Naive thymus-derived CD4-positive, alpha-beta T cell (primary cell): ENCODE measurements around the gene FAM185A. TPM values are rescaled to one million over a fixed set of nuclear protein-coding genes. Genes with fewer than 3 reads are reported as not detected.

Experiments used
- ATAC-seq: fragments of 150-1000 bp; cut with Tn5 transposase; 2 replicates; pipeline ENCODE4 v1.10.0; 2021; ENCODE audit warnings: mild to moderate bottlenecking, moderate library complexity
- CTCF ChIA-PET: fragments of 350-600 bp; sonication (Branson Sonifier 250); formaldehyde crosslinking; loops from one replicate; lab custom pipeline; 2021; ENCODE audit warnings: antibody characterized with exemption; lab: Charles Lee
- POLR2A ChIA-PET: fragments of 350-600 bp; sonication (Branson Sonifier 250); formaldehyde crosslinking; loops from one replicate; lab custom pipeline; 2021; ENCODE audit warnings: antibody characterized with exemption, inconsistent platforms; lab: Charles Lee
- DNase-seq, 9 donors: peaks; one replicate each; pipeline versions ENCODE4 v3.0.0 to v3.0.0-alpha.2; 2020 to 2022; ENCODE audit warnings: mixed read lengths in 1 of 9
- H3K27ac ChIP-seq: one replicate; pipeline ENCODE4 v1.7.0; 2013; ENCODE audit warnings: mild to moderate bottlenecking, low read depth, low read length, moderate library complexity
- H3K27me3 ChIP-seq, 2 donors: one replicate each; pipeline ENCODE4 v1.7.0; 2013; ENCODE audit warnings: low read length in 2 of 2, mild to moderate bottlenecking in 2 of 2, moderate library complexity in 2 of 2; ENCODE audit not compliant: control insufficient read depth in 2 of 2, insufficient read depth in 2 of 2
- H3K36me3 ChIP-seq, 3 experiments: 1 replicate in 2 of 3; 2 replicates in 1 of 3; pipeline ENCODE4 v1.7.0; 2013; ENCODE audit warnings: low read length in 3 of 3, mild to moderate bottlenecking in 3 of 3, moderate library complexity in 1 of 3; ENCODE audit not compliant: insufficient read depth in 3 of 3, control insufficient read depth in 2 of 3
- H3K4me1 ChIP-seq, 2 donors: one replicate each; pipeline ENCODE4 v1.7.0; 2013; ENCODE audit warnings: low read length in 2 of 2, mild to moderate bottlenecking in 2 of 2, moderate library complexity in 1 of 2; ENCODE audit not compliant: control insufficient read depth in 2 of 2, insufficient read depth in 2 of 2
- H3K4me3 ChIP-seq: 2 replicates; pipeline ENCODE4 v1.7.0; 2013; ENCODE audit warnings: mild to moderate bottlenecking, low read length
- H3K9me3 ChIP-seq, 3 experiments: 1 replicate in 2 of 3; 2 replicates in 1 of 3; pipeline ENCODE4 v1.7.0; 2013; ENCODE audit warnings: low read length in 3 of 3; ENCODE audit not compliant: control insufficient read depth in 2 of 3
- H3K27ac Mint-ChIP-seq, 9 donors: one replicate each; pipeline ENCODE4 v1.8.0; 2020 to 2022; ENCODE audit warnings: mixed read lengths in 9 of 9, mild to moderate bottlenecking in 8 of 9, moderate library complexity in 5 of 9, inconsistent platforms in 2 of 9
- H3K27me3 Mint-ChIP-seq, 5 donors: one replicate each; pipeline ENCODE4 v1.8.0; 2021 to 2022; ENCODE audit warnings: mixed read lengths in 5 of 5, mild to moderate bottlenecking in 1 of 5
- H3K36me3 Mint-ChIP-seq, 5 donors: one replicate each; pipeline ENCODE4 v1.8.0; 2020 to 2022; ENCODE audit warnings: mixed read lengths in 5 of 5, mild to moderate bottlenecking in 3 of 5, inconsistent platforms in 1 of 5
- H3K4me1 Mint-ChIP-seq, 7 donors: one replicate each; pipeline ENCODE4 v1.8.0; 2020 to 2022; ENCODE audit warnings: mixed read lengths in 7 of 7, mild to moderate bottlenecking in 3 of 7, inconsistent platforms in 1 of 7
- H3K4me3 Mint-ChIP-seq, 10 donors: one replicate each; pipeline ENCODE4 v1.8.0; 2020 to 2022; ENCODE audit warnings: mild to moderate bottlenecking in 10 of 10, mixed read lengths in 10 of 10, moderate library complexity in 6 of 10, inconsistent platforms in 2 of 10
- H3K9me3 Mint-ChIP-seq, 11 donors: one replicate each; pipeline ENCODE4 v1.8.0; 2020 to 2022; ENCODE audit warnings: mixed read lengths in 11 of 11, mild to moderate bottlenecking in 4 of 11, inconsistent platforms in 1 of 11, moderate library complexity in 1 of 11
- intact Hi-C, 2 donors: fragments of 100-400 bp; cut with micrococcal nuclease; formaldehyde crosslinking; loops; one replicate each; pipeline ENCODE4 v1.15.1; 2023
- polyA plus RNA-seq, 2 donors: library from polyadenylated mRNA; unstranded; fragments of 300-500 nt; fragmentation: Illumina TruSeq; gene quantifications; one replicate each; pipeline ENCODE4 v1.2.3, GENCODE V29; 2021
- total RNA-seq, 6 experiments: library from RNA in 5 of 6; stranded (reverse) in 5 of 6; gene quantifications; 1 replicate in 5 of 6; 2 replicates in 1 of 6; pipeline ENCODE4 v1.2.3 and lab custom pipeline; 2021 to 2026

The FAM185A gene
- total and polyA plus RNA-seq, 7 experiments from 2014 or later, result 6.2 to 12.8 (median 8.0) TPM

- H3K9me3 ChIP-seq, result no peaks in the 10 kb centered on the region
- no peak overlapping the region for H3K27ac ChIP-seq
- H3K36me3 ChIP-seq, result peaks cover 0 to 16% (median 0%) of the 10 kb centered on the region in 3 experiments
- no peaks in the 10 kb centered on the region for H3K4me1 ChIP-seq
- no peaks in the 10 kb centered on the region for H3K27me3 ChIP-seq
- CTCF ChIA-PET, result no interaction called here
- peaks cover 4 to 59% (median 40%) of the 10 kb centered on the region in 5 donors for H3K36me3 Mint-ChIP-seq
- intact Hi-C loops, result no loop called here
- no peaks in the 10 kb centered on the region for H3K9me3 Mint-ChIP-seq
- H3K27ac Mint-ChIP-seq, result no peak overlapping the region
- H3K27me3 Mint-ChIP-seq, result no peaks in the 10 kb centered on the region
- POLR2A ChIA-PET, result no interaction called here
- no peak overlapping the region for H3K4me3 Mint-ChIP-seq
- ATAC-seq (no peak), DNase-seq (no peak)
- no peak overlapping the region for H3K4me3 ChIP-seq
- peaks cover 0 to 3% (median 0%) of the 10 kb centered on the region in 7 donors for H3K4me1 Mint-ChIP-seq
Measured at GRCh38 chr7:102829075-102829474, 80.3 kb downstream of the FAM185A start.

GRCh38 chr7:102830197-102830596 lies 81.4 kb downstream of the FAM185A start:
- Histone ChIP-seq H3K27me3 (no peaks in the 10 kb centered on the region), H3K4me1 (no peaks in the 10 kb centered on the region), H3K9me3 (no peaks in the 10 kb centered on the region), H3K36me3 (peaks cover 0 to 16% (median 0%) of the 10 kb centered on the region in 3 experiments), H3K27ac (no peak overlapping the region), H3K4me3 (no peak overlapping the region)
- Mint-ChIP-seq H3K27me3 (no peaks in the 10 kb centered on the region), H3K9me3 (no peaks in the 10 kb centered on the region), H3K4me3 (no peak overlapping the region), H3K4me1 (peaks cover 0 to 5% (median 0%) of the 10 kb centered on the region in 7 donors), H3K27ac (no peak overlapping the region), H3K36me3 (peaks cover 4 to 59% (median 36%) of the 10 kb centered on the region in 5 donors)
- ATAC-seq (no peak), DNase-seq (no peak)
- ChIA-PET CTCF (no interaction called here), POLR2A (no interaction called here)
- intact Hi-C loops, result no loop called here

GRCh38 chr7:102832674-102833073 lies 83.9 kb downstream of the FAM185A start:
- intact Hi-C loops, result no loop called here
- no peak overlapping the region for H3K4me3 ChIP-seq
- H3K9me3 ChIP-seq, result no peaks in the 10 kb centered on the region
- DNase-seq (no peak), ATAC-seq (no peak)
- no peak overlapping the region for H3K27ac Mint-ChIP-seq
- peaks cover 0 to 11% (median 0%) of the 10 kb centered on the region in 3 experiments for H3K36me3 ChIP-seq
- H3K9me3 Mint-ChIP-seq, result no peaks in the 10 kb centered on the region
- ChIA-PET POLR2A (no interaction called here), CTCF (no interaction called here)
- H3K27ac ChIP-seq, result no peak overlapping the region
- H3K27me3 ChIP-seq, result no peaks in the 10 kb centered on the region
- no peaks in the 10 kb centered on the region for H3K27me3 Mint-ChIP-seq
- peaks cover 0 to 7% (median 0%) of the 10 kb centered on the region in 7 donors for H3K4me1 Mint-ChIP-seq
- H3K4me1 ChIP-seq, result no peaks in the 10 kb centered on the region
- H3K36me3 Mint-ChIP-seq, result peaks cover 5 to 55% (median 42%) of the 10 kb centered on the region in 5 donors
- no peak overlapping the region for H3K4me3 Mint-ChIP-seq

- H3K9me3 ChIP-seq, result no peaks in the 10 kb centered on the region
- DNase-seq, result no peak
- no peak overlapping the region for H3K27ac Mint-ChIP-seq
- peaks cover 0 to 7% (median 0%) of the 10 kb centered on the region in 7 donors for H3K4me1 Mint-ChIP-seq
- CTCF ChIA-PET, result no interaction called here
- no peak overlapping the region for H3K27ac ChIP-seq
- no peak for ATAC-seq
- POLR2A ChIA-PET, result no interaction called here
- H3K27me3 Mint-ChIP-seq, result no peaks in the 10 kb centered on the region
- peaks cover 0 to 11% (median 0%) of the 10 kb centered on the region in 3 experiments for H3K36me3 ChIP-seq
- H3K9me3 Mint-ChIP-seq, result no peaks in the 10 kb centered on the region
- no peaks in the 10 kb centered on the region for H3K4me1 ChIP-seq
- H3K4me3 ChIP-seq, result no peak overlapping the region
- intact Hi-C loops, result no loop called here
- no peak overlapping the region for H3K4me3 Mint-ChIP-seq
- peaks cover 7 to 58% (median 35%) of the 10 kb centered on the region in 5 donors for H3K36me3 Mint-ChIP-seq
- H3K27me3 ChIP-seq, result no peaks in the 10 kb centered on the region
Measured at GRCh38 chr7:102833343-102833742, 84.5 kb downstream of the FAM185A start.

- ATAC-seq, result no peak
- POLR2A ChIA-PET, result no interaction called here
- DNase-seq, result no peak
- no peak overlapping the region for H3K27ac ChIP-seq
- no peaks in the 10 kb centered on the region for H3K4me1 ChIP-seq
- no peak overlapping the region for H3K4me3 Mint-ChIP-seq
- H3K4me1 Mint-ChIP-seq, result peaks cover 0 to 7% (median 0%) of the 10 kb centered on the region in 7 donors
- no peaks in the 10 kb centered on the region for H3K27me3 ChIP-seq
- peaks cover 7 to 49% (median 26%) of the 10 kb centered on the region in 5 donors for H3K36me3 Mint-ChIP-seq
- H3K9me3 Mint-ChIP-seq, result no peaks in the 10 kb centered on the region
- CTCF ChIA-PET, result no interaction called here
- H3K36me3 ChIP-seq, result peaks cover 0 to 3% (median 0%) of the 10 kb centered on the region in 3 experiments
- H3K27ac Mint-ChIP-seq, result no peak overlapping the region
- H3K27me3 Mint-ChIP-seq, result no peaks in the 10 kb centered on the region
- H3K9me3 ChIP-seq, result no peaks in the 10 kb centered on the region
- intact Hi-C loops, result no loop called here
- H3K4me3 ChIP-seq, result no peak overlapping the region
Measured at GRCh38 chr7:102834466-102834865, 85.7 kb downstream of the FAM185A start.

GRCh38 chr7:102834999-102835398 lies 86.2 kb downstream of the FAM185A start:
- Histone ChIP-seq H3K9me3 (no peaks in the 10 kb centered on the region), H3K4me1 (no peaks in the 10 kb centered on the region), H3K36me3 (no peaks in the 10 kb centered on the region), H3K4me3 (no peak overlapping the region), H3K27ac (no peak overlapping the region), H3K27me3 (no peaks in the 10 kb centered on the region)
- Mint-ChIP-seq H3K36me3 (peaks cover 7 to 44% (median 22%) of the 10 kb centered on the region in 5 donors), H3K9me3 (no peaks in the 10 kb centered on the region), H3K4me1 (peaks cover 0 to 7% (median 0%) of the 10 kb centered on the region in 7 donors), H3K27ac (no peak overlapping the region), H3K27me3 (no peaks in the 10 kb centered on the region), H3K4me3 (peak overlapping the region in 1 of 10 donors; percentile 1)
- ChIA-PET CTCF (no interaction called here), POLR2A (no interaction called here)
- no peak for ATAC-seq
- no peak for DNase-seq
- intact Hi-C loops, result no loop called here

- peaks cover 6 to 36% (median 15%) of the 10 kb centered on the region in 5 donors for H3K36me3 Mint-ChIP-seq
- intact Hi-C loops, result no loop called here
- no peaks in the 10 kb centered on the region for H3K9me3 Mint-ChIP-seq
- no peak overlapping the region for H3K4me3 Mint-ChIP-seq
- DNase-seq, result no peak
- Histone ChIP-seq H3K4me3 (no peak overlapping the region), H3K27me3 (no peaks in the 10 kb centered on the region), H3K9me3 (no peaks in the 10 kb centered on the region), H3K36me3 (no peaks in the 10 kb centered on the region), H3K27ac (no peak overlapping the region), H3K4me1 (no peaks in the 10 kb centered on the region)
- CTCF ChIA-PET, result no interaction called here
- peaks cover 0 to 7% (median 0%) of the 10 kb centered on the region in 7 donors for H3K4me1 Mint-ChIP-seq
- POLR2A ChIA-PET, result no interaction called here
- ATAC-seq, result no peak
- H3K27me3 Mint-ChIP-seq, result peaks cover 0 to 4% (median 0%) of the 10 kb centered on the region in 5 donors
- H3K27ac Mint-ChIP-seq, result no peak overlapping the region
Measured at GRCh38 chr7:102836191-102836919, 87.6 kb downstream of the FAM185A start.
